Ramos (cell line): ENCODE measurements around the gene PWWP2B.

Experiments
- in situ Hi-C: fragments of 300-500 bp; cut with MboI; formaldehyde crosslinking; loops from one replicate; pipeline ENCODE4 v1.14.3; 2022; ENCODE audit warnings: low sequenced_read_pairs; ENCODE audit not compliant: unreplicated experiment

Gene PWWP2B

GRCh38 chr10:132441818-132442524 lies 45.0 kb downstream of the PWWP2B start:
- in situ Hi-C loops, result no loop called here

GRCh38 chr10:132442636-132443035 lies 45.6 kb downstream of the PWWP2B start:
- in situ Hi-C loops, result no loop called here

- in situ Hi-C loops, result no loop called here
Measured at GRCh38 chr10:132443605-132443982, 46.6 kb downstream of the PWWP2B start.

GRCh38 chr10:132443983-132444876 lies 47.2 kb downstream of the PWWP2B start:
- in situ Hi-C loops, result no loop called here

- in situ Hi-C loops, result no loop called here
Measured at GRCh38 chr10:132444877-132445351, 47.9 kb downstream of the PWWP2B start.

- in situ Hi-C loops, result no loop called here
Measured at GRCh38 chr10:132445516-132446194, 48.7 kb downstream of the PWWP2B start.

GRCh38 chr10:132446195-132446581 lies 49.2 kb downstream of the PWWP2B start:
- in situ Hi-C loops, result no loop called here

GRCh38 chr10:132446661-132447445 lies 49.9 kb downstream of the PWWP2B start:
- in situ Hi-C loops, result no loop called here

GRCh38 chr10:132447446-132448247 lies 50.6 kb downstream of the PWWP2B start:
- in situ Hi-C loops, result no loop called here

- in situ Hi-C loops, result no loop called here
Measured at GRCh38 chr10:132448248-132448731, 51.3 kb downstream of the PWWP2B start.

GRCh38 chr10:132449051-132449810 lies 52.2 kb downstream of the PWWP2B start:
- in situ Hi-C loops, result no loop called here

GRCh38 chr10:132449811-132450181 lies 52.8 kb downstream of the PWWP2B start:
- in situ Hi-C loops, result loop anchor here (5.0 kb wide), 2 partner anchors 57 to 227 kb away; no protein-coding TSS in a partner anchor

GRCh38 chr10:132450466-132450824 lies 53.4 kb downstream of the PWWP2B start:
- in situ Hi-C loops, result loop anchor here (5.0 kb wide), 2 partner anchors 58 to 228 kb away; no protein-coding TSS in a partner anchor

- in situ Hi-C loops, result loop anchor here (5.0 kb wide), 2 partner anchors 59 to 229 kb away; no protein-coding TSS in a partner anchor
Measured at GRCh38 chr10:132450825-132451505, 54.0 kb downstream of the PWWP2B start.

- in situ Hi-C loops, result loop anchor here (5.0 kb wide), 2 partner anchors 59 to 229 kb away; no protein-coding TSS in a partner anchor
Measured at GRCh38 chr10:132451506-132452215, 54.7 kb downstream of the PWWP2B start.

- in situ Hi-C loops, result loop anchor here (5.0 kb wide), 2 partner anchors 60 to 230 kb away; no protein-coding TSS in a partner anchor
Measured at GRCh38 chr10:132452216-132452650, 55.2 kb downstream of the PWWP2B start.
